LoVo (cell line): ENCODE data around the gene LRP1.

ENCODE experiments used
- DNase-seq: peaks from one replicate; pipeline ENCODE4 v3.0.0-alpha.2; 2016; ENCODE audit warnings: low spot score

The LRP1 gene

DNA sequence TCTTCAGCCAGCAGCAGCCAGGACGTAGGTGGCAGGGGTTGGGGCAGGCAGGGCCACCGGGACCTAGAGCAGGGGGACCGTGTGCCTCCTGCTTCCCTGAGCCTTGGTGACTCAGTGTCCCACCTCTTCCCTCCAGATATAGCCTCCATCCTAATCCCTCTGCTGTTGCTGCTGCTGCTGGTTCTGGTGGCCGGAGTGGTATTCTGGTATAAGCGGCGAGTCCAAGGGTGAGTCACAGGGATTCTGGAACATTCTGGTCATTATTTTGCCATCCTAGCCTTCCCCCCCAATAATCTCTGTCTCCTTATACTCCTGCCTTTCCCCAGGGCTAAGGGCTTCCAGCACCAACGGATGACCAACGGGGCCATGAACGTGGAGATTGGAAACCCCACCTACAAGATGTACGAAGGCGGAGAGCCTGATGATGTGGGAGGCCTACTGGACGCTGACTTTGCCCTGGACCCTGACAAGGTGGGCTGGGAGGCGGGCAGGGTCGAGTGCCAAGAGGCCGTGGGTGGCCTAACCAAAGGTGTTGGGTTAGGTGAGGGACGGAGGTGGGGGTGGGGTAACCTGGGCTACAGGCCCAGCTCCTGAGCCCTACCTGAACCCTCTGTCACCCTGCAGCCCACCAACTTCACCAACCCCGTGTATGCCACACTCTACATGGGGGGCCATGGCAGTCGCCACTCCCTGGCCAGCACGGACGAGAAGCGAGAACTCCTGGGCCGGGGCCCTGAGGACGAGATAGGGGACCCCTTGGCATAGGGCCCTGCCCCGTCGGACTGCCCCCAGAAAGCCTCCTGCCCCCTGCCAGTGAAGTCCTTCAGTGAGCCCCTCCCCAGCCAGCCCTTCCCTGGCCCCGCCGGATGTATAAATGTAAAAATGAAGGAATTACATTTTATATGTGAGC, 83.8 kb downstream of the LRP1 start:
- no peak for DNase-seq

DNA sequence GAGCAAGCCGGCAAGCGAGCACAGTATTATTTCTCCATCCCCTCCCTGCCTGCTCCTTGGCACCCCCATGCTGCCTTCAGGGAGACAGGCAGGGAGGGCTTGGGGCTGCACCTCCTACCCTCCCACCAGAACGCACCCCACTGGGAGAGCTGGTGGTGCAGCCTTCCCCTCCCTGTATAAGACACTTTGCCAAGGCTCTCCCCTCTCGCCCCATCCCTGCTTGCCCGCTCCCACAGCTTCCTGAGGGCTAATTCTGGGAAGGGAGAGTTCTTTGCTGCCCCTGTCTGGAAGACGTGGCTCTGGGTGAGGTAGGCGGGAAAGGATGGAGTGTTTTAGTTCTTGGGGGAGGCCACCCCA, 84.4 kb downstream of the LRP1 start:
- DNase-seq = no peak

DNA sequence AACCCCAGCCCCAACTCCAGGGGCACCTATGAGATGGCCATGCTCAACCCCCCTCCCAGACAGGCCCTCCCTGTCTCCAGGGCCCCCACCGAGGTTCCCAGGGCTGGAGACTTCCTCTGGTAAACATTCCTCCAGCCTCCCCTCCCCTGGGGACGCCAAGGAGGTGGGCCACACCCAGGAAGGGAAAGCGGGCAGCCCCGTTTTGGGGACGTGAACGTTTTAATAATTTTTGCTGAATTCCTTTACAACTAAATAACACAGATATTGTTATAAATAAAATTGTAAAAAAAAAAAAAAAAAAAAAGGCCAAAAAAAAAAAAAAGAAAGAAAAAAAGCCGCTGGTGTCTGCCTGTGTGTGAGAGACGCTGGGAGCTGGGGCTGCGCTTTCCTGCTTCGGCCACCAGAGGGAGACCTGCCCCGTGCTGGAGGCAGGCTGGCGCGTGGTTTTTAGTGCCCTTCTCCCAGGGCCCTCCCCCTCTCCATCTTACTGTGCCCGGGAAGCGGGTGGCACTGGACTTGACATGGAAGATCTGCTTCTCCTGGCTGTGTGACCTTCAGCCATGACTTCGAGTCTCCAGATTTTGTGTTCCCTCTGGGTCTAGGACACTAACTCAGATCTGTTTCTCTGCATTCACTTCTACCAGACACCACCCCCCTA, 84.9 kb downstream of the LRP1 start:
- DNase-seq = peak; percentile 91

DNA sequence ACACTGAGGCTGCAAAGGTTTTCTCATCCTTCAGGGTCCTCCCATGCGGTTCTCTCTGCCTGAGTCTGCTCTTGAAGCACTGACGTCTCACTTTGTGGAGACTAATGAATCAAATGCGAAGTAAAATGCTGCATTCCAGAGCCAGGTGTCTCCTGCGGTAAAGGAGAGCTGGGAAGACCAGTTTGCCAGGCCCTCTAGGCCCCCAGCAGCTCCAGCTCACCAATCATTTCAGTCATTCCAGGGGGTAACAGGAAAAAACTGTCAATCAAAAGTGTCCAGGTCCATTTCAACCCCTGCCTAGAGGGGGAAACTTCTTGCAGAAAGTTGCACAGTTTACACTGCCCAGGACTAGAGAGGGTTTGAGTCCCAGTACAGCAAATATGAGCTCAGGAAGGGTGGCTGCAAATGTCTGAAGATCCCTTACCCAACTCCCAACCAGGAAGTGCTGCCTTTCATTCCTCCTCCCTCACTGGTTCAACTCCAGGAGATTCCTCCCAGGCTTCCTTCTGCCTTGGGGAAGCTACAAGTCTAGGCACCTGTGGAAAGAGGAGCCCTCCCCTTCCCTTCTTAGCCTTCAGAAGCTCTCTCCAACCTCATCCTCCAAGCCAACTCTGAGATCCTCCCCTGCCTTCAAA, 85.6 kb downstream of the LRP1 start:
- no peak for DNase-seq

DNA sequence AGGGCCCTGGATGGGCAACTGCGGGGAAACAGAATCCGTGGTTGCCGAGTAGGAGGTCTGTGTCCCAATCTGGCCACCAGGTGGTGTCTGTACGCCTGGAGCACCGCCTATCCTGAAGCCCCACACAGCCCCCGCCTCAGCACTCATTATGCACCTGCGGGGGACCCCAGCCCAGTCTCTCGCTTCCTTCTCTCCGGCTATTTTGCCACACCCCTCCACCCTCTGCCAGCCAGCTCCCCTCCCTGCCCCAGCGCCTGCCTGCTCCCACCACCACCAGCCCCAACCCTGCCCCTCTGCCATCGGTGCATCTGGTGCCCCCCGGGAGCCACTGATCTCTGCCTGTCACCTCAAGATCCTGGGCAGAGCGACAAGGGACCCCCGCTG, 86.1 kb downstream of the LRP1 start:
- DNase-seq = peak; percentile 77

DNA sequence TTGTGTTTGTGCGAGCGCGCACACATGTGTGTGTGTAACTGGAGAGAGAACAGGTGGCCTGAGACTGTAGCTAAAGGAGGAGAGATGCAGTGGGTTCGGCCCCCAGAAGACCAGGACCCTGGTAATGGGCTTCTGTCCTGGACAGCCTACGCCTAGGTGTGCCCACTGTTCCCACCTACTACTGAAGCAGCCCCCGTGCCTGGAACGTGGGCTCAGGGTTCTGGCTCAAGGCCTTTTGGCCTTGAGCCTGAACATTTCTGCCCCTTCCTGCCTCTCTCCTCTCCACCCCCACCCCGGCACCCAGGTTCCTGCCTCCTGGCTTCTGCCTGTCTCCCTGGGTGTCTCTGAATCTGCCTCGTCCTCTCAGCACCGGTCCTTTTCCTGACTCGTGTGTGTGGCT, 86.8 kb downstream of the LRP1 start:
- no peak for DNase-seq

DNA sequence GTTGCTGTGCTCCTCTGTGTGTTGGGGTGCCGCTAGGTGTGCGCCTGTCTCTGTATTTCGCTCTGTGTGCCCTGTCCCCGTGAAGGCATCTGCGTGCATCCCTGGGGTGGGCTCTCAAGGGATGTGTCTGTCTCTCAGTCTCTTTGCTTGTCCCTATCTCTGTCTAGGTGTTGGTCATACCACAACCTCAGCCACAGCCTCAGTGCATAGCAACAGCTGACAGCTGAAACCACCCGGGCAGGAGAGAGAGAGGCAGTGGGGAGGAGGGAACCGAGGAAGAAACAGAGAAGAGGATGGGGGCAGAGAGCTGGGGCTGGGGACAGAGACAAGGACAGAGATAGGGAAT, 87.4 kb downstream of the LRP1 start:
- DNase-seq = no peak

DNA sequence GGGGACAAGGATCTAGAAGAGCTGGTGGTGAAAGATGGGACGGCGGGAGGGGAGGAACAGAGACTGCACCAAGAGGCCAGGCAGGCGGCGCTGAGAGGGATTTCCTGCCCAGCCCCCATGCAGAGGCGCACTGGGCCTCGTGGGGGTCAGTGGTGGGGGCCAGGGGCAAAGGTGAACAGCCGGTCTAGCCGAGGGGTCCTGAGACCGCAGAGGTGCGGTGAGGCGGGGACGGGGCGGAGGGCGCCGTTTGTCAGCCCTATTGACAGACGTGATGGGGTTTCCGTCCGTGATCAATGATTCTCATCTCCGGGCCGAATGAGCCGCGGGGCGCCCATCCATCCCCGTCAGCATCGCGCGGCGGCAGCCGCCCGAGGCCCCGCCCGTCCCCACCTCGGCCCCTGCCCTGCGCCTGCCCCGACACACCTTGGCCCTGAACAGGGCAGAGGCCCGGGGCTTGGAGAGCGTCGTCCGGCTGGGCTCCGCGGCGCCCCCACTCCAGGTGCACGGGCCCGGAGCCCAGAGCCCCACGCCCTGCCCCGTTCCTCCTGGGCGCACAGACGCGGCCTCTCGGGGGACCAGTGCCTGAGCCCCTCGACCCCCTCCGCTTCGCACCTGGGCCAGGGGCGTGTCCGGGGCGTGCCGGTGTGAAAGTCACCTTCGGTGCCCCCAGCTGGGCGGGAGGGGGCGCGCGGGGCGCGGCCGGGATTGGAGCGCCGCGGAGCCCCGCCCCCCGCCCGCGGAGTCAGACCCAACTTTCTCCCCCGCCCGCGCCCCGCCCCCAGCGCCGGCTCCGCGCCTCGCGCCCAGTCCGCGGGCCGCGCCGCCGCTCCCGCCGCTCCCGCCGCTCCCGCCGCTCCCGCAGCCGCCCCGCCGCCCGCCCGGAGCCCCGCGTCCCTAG, 88.0 kb downstream of the LRP1 start, which contains the start of gene NXPH4:
Gene NXPH4 (plus strand): TSS at position 781 of the 898 bp plus-strand sequence. CDS start 176 bp downstream, outside the sequence.
- peak; percentile 68 for DNase-seq

DNA sequence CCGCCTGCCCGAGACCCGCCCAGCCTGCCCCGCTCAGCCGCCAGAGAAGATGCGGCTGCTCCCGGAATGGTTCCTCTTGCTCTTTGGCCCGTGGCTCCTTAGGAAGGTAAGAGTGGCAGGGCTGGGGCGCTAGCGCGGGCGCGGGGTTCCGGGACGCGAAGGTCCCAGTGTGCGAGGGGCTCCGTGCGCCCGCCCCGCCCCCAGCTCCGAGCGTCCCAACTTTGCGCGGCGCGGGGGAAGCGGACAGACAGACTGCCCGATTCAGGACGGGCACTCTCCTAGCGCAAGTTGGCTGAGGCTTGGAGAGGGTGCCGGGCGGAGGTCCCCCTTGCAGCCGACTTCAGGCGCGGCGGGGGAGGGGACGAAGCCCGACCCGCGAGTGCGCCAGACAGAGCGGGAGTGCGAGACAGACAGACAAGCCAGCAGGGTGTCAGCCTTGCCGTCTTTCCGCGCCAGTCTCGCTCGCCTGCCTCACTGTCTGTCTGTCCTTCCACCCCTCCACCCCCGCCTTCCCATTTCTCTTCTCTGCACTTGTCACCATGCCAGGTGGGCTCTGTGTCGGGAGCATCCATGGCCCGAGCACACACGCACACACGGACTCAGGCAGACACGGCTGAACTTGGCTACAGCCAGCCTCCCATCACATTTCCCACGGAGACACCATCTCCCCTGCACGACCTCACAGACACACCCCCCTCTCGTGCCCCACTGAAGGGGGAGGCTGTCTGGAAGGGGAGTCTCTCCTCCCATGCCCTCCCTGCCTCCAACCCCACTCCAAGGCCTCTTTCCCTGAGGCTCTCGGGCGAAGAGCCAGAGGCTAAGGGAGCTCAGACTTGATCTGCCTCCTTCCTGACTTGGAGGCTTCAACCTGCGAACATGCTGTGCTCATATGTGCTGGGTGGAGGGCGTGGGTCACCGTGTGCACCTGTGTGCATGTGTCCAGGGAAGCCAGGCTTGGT, 88.9 kb downstream of the LRP1 start:
- DNase-seq = no peak

DNA sequence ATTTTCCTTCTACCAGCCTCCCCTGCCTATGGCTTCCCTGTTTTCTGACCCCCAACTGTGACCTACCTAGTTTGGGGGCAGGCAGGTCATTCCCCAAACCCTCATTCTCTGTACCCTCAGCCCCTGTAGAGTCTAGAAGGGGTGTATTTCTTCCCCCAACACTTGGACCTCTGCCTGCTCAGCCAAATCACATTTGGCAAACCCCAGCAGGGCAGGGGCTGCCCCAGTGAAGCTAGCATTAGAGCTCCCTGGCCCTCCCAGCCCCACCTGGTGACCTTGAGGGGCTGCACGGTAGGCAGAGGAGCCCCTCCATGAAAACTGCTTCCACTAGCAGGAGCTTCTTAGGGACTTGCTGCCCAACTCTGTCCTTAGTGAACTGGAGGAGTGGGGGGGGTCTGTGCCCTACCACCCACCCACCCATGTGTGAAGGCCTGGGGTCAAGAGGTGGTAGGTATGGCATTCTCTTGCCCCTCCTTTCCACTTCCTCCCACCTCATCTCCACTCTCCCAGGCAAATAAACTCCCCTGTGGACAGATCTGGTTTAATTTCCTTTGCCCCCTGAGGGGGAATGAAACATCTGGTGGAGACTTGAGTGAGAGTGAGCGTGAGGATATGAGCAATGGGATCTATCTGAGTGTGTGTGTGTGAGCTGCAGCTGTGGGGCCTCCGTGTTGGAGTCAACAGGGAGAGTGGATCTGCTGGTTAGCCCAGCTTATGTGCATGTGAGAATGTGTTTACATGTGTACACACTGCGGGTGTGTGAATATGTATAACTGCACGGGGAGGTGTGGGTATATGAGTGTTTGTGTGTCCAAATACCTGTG, 90.0 kb downstream of the LRP1 start:
- DNase-seq = no peak

DNA sequence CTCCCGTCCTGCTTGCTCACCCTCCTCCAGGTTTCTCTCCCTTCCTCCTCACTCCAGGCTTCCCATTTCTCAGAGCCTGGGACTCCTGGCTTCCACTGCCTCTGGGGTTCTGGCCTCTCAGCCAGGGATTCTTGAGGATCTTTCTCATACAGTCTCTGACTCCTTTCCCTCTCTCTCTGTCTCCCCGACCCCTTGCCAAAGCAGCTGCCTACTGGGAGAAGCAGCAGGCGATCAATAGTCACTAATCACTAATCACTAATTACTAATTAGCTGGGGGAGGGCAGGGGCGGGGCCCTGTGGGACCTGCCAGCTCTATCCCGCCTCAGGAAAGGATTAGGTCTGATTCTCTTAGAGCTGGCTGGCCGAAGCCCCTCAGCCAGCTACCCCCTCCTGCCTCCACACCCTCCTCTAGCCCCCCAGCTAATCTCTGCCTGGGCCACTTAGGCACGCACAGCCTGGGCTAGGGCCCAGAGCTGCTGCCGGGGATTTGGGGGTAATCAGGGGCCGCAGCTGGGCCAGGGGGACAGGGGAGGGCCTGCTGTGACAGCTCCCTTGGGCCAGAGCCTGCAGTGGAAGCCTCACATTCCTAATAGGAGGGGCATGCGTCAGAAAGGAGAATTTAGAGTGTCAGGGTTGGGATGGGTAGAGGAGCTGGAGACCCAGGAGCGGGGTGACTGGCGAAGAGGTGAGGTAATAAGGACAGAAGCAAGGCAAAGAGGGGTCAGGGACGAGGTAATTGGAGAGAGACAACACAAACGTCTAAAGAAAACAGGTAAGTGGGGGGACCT, 91.1 kb downstream of the LRP1 start:
- no peak for DNase-seq

DNA sequence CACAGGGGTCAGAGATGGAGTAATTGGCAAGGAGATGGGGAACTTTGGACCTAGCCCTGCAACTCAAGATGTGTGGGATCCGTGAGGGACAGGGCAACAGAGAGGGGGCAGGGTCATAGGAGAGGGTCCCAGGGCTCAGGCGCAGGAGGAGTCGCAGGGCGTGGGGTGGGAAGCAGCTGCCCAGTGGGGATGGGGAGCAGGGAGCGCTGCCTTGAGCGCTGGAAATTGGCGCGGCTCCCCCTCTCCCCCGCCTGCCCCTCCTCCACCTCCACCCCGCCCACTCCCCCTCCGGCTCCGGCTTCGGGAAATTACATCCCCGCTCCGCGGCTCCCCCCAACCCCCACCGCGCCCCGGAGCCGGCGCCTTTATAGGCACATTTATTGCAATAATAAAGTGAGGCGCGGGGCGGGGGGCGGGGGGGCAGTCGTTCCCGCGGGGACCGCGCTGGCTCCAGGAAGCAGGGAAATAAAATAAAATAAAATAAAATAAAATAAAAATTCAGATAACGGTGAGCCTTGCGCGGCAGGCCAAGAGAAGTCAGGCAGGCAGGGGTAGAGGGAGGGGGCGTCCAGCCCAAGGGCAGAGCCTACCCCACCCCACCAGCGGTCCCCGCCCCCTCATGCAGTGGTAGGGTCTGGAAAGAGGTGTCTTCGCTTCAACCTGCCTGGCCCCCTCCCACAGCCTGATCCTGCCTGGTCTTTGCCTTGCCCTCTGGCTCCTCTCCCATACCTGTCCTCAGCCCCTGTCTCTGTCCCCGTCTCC, 91.9 kb downstream of the LRP1 start:
- no peak for DNase-seq

DNA sequence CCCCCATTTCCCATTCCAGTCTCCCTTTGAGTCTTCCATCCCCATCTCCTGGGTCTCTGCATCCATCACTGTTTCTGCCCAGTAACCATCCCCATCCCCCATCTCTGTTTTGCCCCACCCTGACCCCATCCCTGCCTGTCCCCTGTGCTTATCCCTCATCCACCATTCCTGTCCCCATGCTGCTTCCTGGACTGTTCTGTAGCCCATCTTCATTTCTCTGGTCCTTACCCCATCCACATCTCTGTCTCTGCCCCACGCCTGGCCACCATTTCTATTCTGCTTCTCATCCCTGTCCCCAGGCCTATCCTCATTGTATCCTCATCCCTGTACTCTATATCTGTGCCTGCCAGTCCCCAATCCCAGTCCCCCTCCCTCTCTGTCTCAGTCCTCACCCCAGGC, 92.5 kb downstream of the LRP1 start:
- DNase-seq = no peak

DNA sequence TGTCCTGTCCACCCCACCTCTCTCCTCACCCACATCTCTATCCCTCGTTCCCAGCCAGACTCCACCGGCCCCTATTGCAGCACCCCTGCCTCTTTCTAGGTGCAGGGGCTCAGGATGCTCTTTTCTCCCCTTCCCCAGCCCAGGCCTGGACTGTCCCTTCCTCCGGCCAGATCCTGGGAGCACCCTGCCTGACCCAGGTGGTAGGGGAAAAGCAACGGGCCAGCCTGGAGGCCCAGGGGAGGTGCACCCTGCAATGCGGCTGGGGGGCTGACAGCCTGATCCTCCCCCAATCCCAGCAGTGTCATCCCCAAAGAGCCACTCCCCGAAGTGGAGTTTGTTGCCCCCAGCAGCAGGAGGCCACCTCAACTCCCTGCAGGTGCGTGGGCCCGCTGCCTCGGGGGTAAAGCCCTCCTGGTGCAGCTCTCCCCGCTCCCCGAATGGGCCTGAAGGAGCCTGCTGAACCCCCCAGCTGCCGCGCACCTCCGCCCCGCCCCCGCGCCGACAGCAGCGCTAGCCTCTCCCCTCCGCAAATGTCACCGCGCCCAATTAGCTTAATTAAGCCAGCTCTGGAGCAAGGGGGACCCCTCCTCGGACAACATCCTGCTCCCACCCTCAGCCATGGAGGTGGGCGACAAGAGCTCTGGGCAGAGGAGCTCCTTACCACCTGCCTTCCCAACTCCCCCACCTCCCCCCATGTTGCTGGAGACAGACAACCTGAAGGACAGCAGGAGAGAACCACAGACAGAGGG, 93.1 kb downstream of the LRP1 start:
- no peak for DNase-seq

DNA sequence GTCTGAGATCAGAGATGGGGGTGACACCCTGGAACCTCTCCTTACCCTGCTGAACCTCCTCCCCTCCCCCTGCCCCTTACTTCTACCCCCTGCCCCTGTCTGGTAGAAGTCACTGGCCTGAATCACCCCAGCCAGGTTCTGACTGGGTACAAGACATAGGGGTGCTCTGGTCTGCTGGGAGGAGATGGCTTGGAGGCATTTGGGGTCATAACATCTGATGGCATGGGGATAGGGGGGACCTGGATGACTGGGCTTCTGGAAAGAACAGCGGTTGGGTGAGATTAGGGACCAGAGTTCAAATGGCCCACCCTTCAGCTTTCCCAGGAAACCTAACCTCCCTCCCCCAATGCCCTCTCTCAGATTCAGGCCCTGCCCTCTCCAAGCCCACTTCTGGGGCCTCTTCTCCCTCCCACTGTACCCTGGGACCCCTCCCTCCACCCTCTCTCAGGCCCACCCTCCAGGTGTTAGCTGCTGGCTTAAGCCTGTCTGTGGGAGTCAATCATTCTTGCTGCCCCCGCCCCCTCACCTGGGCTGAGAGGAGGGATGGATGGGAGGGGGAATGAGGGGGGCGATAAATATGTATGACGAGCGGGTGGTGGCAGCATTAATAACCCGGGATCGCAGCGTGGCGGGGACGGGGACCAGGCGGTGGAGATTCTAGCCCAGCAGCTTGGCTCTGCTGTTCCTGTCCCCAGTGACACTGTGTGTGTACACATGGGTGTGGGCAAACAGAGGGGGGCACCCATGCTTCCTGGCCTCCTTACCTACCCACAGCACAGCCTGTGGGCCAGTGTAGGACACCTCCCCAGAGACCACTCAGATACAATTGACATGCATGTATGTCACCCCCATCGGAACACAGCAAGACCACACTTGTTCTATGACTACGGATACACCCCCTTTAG, 94.3 kb downstream of the LRP1 start:
- no peak for DNase-seq
